HUES6 (cell line): ENCODE results near the gene LONP2.
A peak's percentile ranks its signal among the peaks of the same experiment; 100 is the strongest.

ENCODE experiments used
- H3K27ac ChIP-seq: 2 replicates; pipeline ENCODE4 v1.7.0; 2013; ENCODE audit warnings: low read depth, mild to moderate bottlenecking, low read length, inconsistent platforms
- H3K27me3 ChIP-seq: 2 replicates; pipeline ENCODE4 v1.6.1; 2013; ENCODE audit warnings: low read length; ENCODE audit not compliant: control insufficient read depth, insufficient read depth
- H3K36me3 ChIP-seq: 2 replicates; pipeline ENCODE4 v1.6.1; 2013; ENCODE audit warnings: low read length; ENCODE audit not compliant: control insufficient read depth, insufficient read depth
- H3K4me1 ChIP-seq: 2 replicates; pipeline ENCODE4 v1.6.1; 2013; ENCODE audit warnings: low read length; ENCODE audit not compliant: control insufficient read depth, insufficient read depth
- H3K4me3 ChIP-seq: 2 replicates; pipeline ENCODE4 v1.5.1; 2013; ENCODE audit warnings: low read depth, low read length
- H3K9ac ChIP-seq: one replicate; pipeline ENCODE4 v1.6.1; 2013; ENCODE audit warnings: mild to moderate bottlenecking, low read length
- H3K9me3 ChIP-seq: 2 replicates; pipeline ENCODE4 v1.6.1; 2013; ENCODE audit warnings: low read depth, low read length; ENCODE audit not compliant: control insufficient read depth, insufficient read depth

The LONP2 gene

GRCh38 chr16:48244080-48244862, at the start of gene LONP2:
Gene LONP2, plus strand, starts transcription at chr16:48244300. Its CDS starts 89 bp downstream, at chr16:48244389.
- H3K4me3 ChIP-seq, result peak within 1 kb of the TSS; percentile 97
- no peak within 1 kb of the TSS; the same call in 1 of the 2 replicates for H3K27ac ChIP-seq
- peaks cover 10% of the 10 kb centered on the region; the same call in 1 of the 2 replicates for H3K4me1 ChIP-seq
- H3K9ac ChIP-seq, result peak within 1 kb of the TSS; percentile 77
- no peaks in the 10 kb centered on the region for H3K27me3 ChIP-seq
- H3K36me3 ChIP-seq, result no peaks in the 10 kb centered on the region
- H3K9me3 ChIP-seq, result 0 out of 2 replicates have a peak, but pooled peaks cover 2% of the 10 kb centered on the region

- Histone ChIP-seq H3K9ac (no peak overlapping the region), H3K27ac (no peak overlapping the region), H3K36me3 (no peaks in the 10 kb centered on the region), H3K4me1 (no peaks in the 10 kb centered on the region), H3K27me3 (no peaks in the 10 kb centered on the region), H3K4me3 (no peak overlapping the region), H3K9me3 (no peaks in the 10 kb centered on the region)
These were observed 49.1 kb upstream of the LONP2 start for GRCh38 chr16:48194828-48195556.

DNA sequence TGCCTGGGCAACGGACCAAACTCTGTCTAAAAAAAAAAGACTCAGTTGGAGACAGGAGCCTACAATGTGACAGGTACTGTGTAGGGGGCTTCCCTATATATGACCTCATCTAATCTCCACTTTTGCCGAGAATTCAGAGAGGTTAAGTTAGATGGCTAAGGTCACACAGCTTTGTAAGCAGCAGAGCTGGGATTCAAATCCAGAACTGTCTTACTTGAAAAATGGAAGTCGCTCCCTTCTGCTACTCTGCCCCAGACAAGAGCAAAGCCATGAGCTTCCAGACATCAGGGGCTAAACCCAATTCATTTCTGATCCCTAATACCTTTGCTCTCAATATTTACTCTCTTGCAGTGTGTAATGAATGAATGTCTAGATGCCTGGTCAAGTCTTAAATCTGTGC, 46.8 kb upstream of the LONP2 start:
- Histone ChIP-seq H3K9me3 (no peaks in the 10 kb centered on the region), H3K27ac (no peak overlapping the region)

DNA sequence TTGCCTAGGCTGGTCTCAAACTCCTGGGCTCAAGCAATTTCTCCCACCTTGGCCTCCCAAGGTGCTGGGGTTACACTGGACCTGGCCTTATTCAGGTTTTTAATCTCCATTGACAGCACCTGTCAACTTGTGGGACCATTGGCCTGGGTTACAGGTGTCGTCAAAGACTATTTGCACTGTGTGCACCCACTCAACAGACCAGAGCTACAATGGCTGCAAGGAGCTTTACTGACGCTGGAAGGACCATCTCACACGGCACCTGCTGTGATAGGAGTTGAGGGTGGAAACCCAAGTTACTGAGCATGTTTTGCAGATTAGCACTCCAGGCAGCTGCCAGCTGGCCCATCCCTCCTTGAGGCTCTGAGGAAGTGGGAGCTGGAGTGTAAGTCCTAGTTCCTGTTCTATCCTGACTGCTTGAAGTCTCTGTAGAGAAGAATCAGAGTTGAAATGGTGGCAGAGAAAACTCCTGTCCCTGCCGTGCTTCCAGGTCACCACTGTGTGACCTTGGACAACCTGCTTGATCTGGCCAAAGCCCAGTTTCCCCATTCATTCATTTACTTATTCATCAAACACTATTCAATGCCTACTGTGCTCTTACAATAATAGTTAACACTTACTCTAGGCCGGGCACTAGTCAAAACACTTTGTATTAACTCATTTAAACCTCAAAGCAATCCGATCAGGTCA, 42.4 kb upstream of the LONP2 start:
- Histone ChIP-seq H3K27me3 (no peaks in the 10 kb centered on the region), H3K9ac (no peak overlapping the region), H3K9me3 (no peaks in the 10 kb centered on the region), H3K27ac (no peak overlapping the region), H3K4me1 (no peaks in the 10 kb centered on the region), H3K36me3 (no peaks in the 10 kb centered on the region), H3K4me3 (no peak overlapping the region)

More for the DNA sequence above, 46.8 kb upstream of the LONP2 start:
- no peaks in the 10 kb centered on the region for H3K4me1 ChIP-seq
- no peaks in the 10 kb centered on the region for H3K27me3 ChIP-seq
- no peak overlapping the region for H3K9ac ChIP-seq
- no peaks in the 10 kb centered on the region for H3K36me3 ChIP-seq
- H3K4me3 ChIP-seq, result no peak overlapping the region

- H3K4me1 ChIP-seq, result no peaks in the 10 kb centered on the region
- no peak overlapping the region for H3K9ac ChIP-seq
These were observed 39.9 kb upstream of the LONP2 start for GRCh38 chr16:48203974-48204824.

GRCh38 chr16:48204825-48205151, 39.3 kb upstream of the LONP2 start:
- Histone ChIP-seq H3K9ac (no peak overlapping the region), H3K36me3 (no peaks in the 10 kb centered on the region), H3K27me3 (no peaks in the 10 kb centered on the region), H3K27ac (no peak overlapping the region), H3K4me3 (no peak overlapping the region), H3K9me3 (no peaks in the 10 kb centered on the region), H3K4me1 (no peaks in the 10 kb centered on the region)

More at GRCh38 chr16:48203974-48204824, 39.9 kb upstream of the LONP2 start:
- Histone ChIP-seq H3K36me3 (no peaks in the 10 kb centered on the region), H3K4me3 (no peak overlapping the region), H3K27me3 (no peaks in the 10 kb centered on the region), H3K9me3 (no peaks in the 10 kb centered on the region), H3K27ac (no peak overlapping the region)

- Histone ChIP-seq H3K9me3 (no peaks in the 10 kb centered on the region), H3K9ac (no peak overlapping the region), H3K27ac (no peak overlapping the region), H3K4me1 (no peaks in the 10 kb centered on the region), H3K36me3 (no peaks in the 10 kb centered on the region), H3K27me3 (no peaks in the 10 kb centered on the region), H3K4me3 (no peak overlapping the region)
These were observed 37.4 kb upstream of the LONP2 start for GRCh38 chr16:48206594-48207242.

DNA sequence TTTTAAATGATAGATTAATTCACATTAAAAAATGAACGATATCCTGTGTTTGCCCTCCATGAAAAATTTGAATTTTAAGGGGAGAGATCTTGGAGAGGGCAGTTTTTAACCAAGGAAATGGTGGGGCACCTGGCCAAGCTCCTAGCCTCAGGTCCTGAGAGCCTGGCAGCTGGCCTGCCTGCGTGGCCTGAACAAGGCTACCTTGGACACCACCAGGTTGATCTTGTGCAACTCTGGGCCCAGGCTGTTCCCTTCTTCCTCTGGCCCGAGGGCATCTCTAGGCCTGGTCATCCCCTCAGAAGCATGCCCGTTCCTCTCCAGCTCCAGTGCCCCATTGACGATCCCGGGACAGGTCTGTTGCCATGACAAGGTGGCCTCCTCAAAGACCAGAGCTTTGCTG, 33.4 kb upstream of the LONP2 start:
- Histone ChIP-seq H3K27ac (no peak overlapping the region), H3K4me1 (no peaks in the 10 kb centered on the region), H3K9ac (no peak overlapping the region), H3K27me3 (no peaks in the 10 kb centered on the region), H3K36me3 (no peaks in the 10 kb centered on the region), H3K9me3 (no peaks in the 10 kb centered on the region), H3K4me3 (no peak overlapping the region)

DNA sequence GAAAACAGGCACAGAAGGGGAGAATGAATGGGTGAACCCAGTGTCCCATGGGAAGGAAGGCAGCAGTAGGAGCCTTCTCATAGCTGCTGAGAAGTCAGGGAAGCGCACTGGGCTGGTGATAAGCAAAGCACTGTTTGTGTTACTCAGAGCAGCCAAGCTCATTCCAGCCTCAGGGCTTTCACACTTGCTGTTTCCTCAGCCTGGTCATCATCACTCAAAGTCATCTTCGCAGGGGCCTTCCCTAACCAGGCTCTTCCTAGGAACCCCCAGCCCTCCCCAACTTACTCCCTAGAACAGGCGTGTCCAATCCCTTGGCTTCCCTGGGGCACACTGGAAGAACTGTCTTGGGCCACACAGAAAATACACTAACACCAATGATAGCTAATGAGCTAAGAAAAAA, 32.1 kb upstream of the LONP2 start:
- Histone ChIP-seq H3K36me3 (no peaks in the 10 kb centered on the region), H3K9me3 (no peaks in the 10 kb centered on the region), H3K4me3 (no peak overlapping the region), H3K4me1 (no peaks in the 10 kb centered on the region), H3K27me3 (no peaks in the 10 kb centered on the region), H3K9ac (no peak overlapping the region), H3K27ac (no peak overlapping the region)

DNA sequence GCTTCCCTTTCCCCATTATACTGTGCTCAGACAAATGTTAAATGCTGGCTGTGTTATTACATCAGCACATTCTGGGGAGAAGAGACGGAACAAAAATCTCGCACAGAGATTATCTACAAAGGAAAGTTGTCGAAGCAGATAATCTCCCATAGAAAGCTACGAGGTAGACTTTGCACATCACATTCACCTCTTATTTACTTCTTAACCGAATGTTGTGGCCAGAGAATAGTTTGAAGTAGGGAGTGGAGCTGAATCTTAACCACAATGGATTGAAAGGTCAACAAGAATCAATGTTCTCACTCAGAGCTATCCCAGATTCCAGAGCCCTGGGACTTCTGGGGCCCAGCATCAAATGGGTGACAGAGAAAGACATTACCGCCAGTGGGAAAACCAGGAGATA, 28.4 kb upstream of the LONP2 start:
- Histone ChIP-seq H3K4me3 (no peak overlapping the region), H3K36me3 (no peaks in the 10 kb centered on the region), H3K27me3 (no peaks in the 10 kb centered on the region)

More for the DNA sequence above, 28.4 kb upstream of the LONP2 start:
- H3K27ac ChIP-seq, result no peak overlapping the region
- no peaks in the 10 kb centered on the region for H3K9me3 ChIP-seq
- no peaks in the 10 kb centered on the region for H3K4me1 ChIP-seq
- H3K9ac ChIP-seq, result no peak overlapping the region
